Measurements from ENCODE around the gene RET. TPM values are rescaled to one million over a fixed set of nuclear protein-coding genes. Genes with fewer than 3 reads are reported as not detected.
A peak's percentile ranks its signal among the peaks of the same experiment; 100 is the strongest.

The RET gene
- polyA plus RNA-seq, 3 donors, result 0.08 to 0.39 (median 0.14) TPM

GRCh38 chr10:43156590-43157341 lies 79.9 kb downstream of the RET start:
- Histone ChIP-seq H2AFZ (ENCODE audit: insufficient read depth, low read depth, low read length, poor library complexity, severe bottlenecking) (no peak overlapping the region), H3K27me3 (ENCODE audit: control insufficient read depth in 2 of 2, insufficient read depth in 2 of 2, low read length in 2 of 2) (no peaks in the 10 kb centered on the region), H3K4me1 (ENCODE audit: control insufficient read depth in 1 of 2, insufficient read depth in 2 of 2, low read length in 2 of 2) (peaks cover 32 to 63% of the 10 kb centered on the region in 2 donors), H3K27ac (ENCODE audit: low read depth in 1 of 2, low read length in 2 of 2) (peak overlapping the region in 1 of 2 donors; percentile 45), H3K4me3 (replicated peaks in 1 of 3; ENCODE audit: low read depth in 2 of 3, low read length in 3 of 3) (no peak overlapping the region), H4K20me1 (ENCODE audit: insufficient read depth, low read length) (peaks cover 99% of the 10 kb centered on the region), H3K4me2 (replicated peaks; ENCODE audit: extremely low read depth, low read length, poor library complexity, severe bottlenecking) (no peak overlapping the region), H3K79me2 (ENCODE audit: insufficient read depth, low read length) (peaks cover 100% of the 10 kb centered on the region), H3K9me3 (replicated peaks in 1 of 2; ENCODE audit: control insufficient read depth in 1 of 2, insufficient read depth in 1 of 2, low read length in 2 of 2) (no peaks in the 10 kb centered on the region), H3K36me3 (replicated peaks in 1 of 2; ENCODE audit: control insufficient read depth in 1 of 2, insufficient read depth in 2 of 2, low read length in 2 of 2) (peaks cover 11 to 30% of the 10 kb centered on the region in 2 donors), H3K9ac (ENCODE audit: insufficient read depth, low read length, poor library complexity, severe bottlenecking) (no peak overlapping the region)
- H3K4me1 Mint-ChIP-seq, result peaks cover 62% of the 10 kb centered on the region
- DNase-seq, result no peak
- no peak overlapping the region for H3K4me3 Mint-ChIP-seq
- peaks cover 39 to 40% of the 10 kb centered on the region in 2 donors for H3K36me3 Mint-ChIP-seq
- H3K27ac Mint-ChIP-seq, result peak overlapping the region in 5 of 7 donors; percentile 39 to 77 (median 59)
- no peaks in the 10 kb centered on the region for H3K9me3 Mint-ChIP-seq
- intact Hi-C loops (cut with micrococcal nuclease), result no loop called here
- WGBS (ENCODE audit: insufficient coverage), result 91% methylated on average over 8 of the region's 9 CpGs
- no peak for TF ChIP-seq CTCF (IDR thresholded peaks at IDR 0.05)
- peaks cover 0 to 1% (median under 1%) of the 10 kb centered on the region in 3 donors for H3K27me3 Mint-ChIP-seq (ENCODE audit: low read depth in 3 of 3)

DNA sequence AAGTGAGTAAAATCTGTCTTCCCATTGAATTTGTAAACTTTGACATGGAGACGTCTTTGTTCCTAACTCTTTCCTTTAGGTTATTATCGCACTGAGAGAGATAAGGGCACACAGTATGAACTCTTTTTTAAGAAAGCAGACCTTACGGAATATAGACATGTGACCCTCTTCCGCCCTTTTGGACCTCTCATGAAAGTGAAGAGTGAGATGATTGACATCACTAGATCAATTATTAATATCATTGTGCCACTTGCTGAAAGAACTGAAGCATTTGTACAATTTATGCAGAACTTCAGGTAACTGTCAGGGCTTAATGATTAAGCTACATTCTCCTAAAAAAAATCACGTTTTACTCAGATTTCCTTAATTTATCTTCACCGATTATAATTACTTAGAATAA lies 81.8 kb downstream of the RET start:
- peaks cover 30 to 49% of the 10 kb centered on the region in 2 donors for H3K36me3 ChIP-seq (replicated peaks in 1 of 2; ENCODE audit: control insufficient read depth in 1 of 2, insufficient read depth in 2 of 2, low read length in 2 of 2)
- H3K27ac ChIP-seq (ENCODE audit: low read depth in 1 of 2, low read length in 2 of 2), result peak overlapping the region in 1 of 2 donors; percentile 31
- peaks cover 97% of the 10 kb centered on the region for H4K20me1 ChIP-seq (ENCODE audit: insufficient read depth, low read length)
- H2AFZ ChIP-seq (ENCODE audit: insufficient read depth, low read depth, low read length, poor library complexity, severe bottlenecking), result no peak overlapping the region
- Mint-ChIP-seq H3K4me1 (peaks cover 57% of the 10 kb centered on the region), H3K27me3 (ENCODE audit: low read depth in 3 of 3) (peaks cover 0 to 2% (median 1%) of the 10 kb centered on the region in 3 donors), H3K4me3 (no peak overlapping the region), H3K36me3 (peaks cover 56 to 57% of the 10 kb centered on the region in 2 donors), H3K9me3 (no peaks in the 10 kb centered on the region), H3K27ac (peak overlapping the region in 2 of 7 donors; percentile 52 to 64)
- no peak for DNase-seq
- intact Hi-C loops (cut with micrococcal nuclease), result no loop called here
- H3K27me3 ChIP-seq (ENCODE audit: control insufficient read depth in 2 of 2, insufficient read depth in 2 of 2, low read length in 2 of 2), result no peaks in the 10 kb centered on the region
- H3K9me3 ChIP-seq (replicated peaks in 1 of 2; ENCODE audit: control insufficient read depth in 1 of 2, insufficient read depth in 1 of 2, low read length in 2 of 2), result no peaks in the 10 kb centered on the region
- H3K4me3 ChIP-seq (replicated peaks in 1 of 3; ENCODE audit: low read depth in 2 of 3, low read length in 3 of 3), result no peak overlapping the region
- WGBS (ENCODE audit: insufficient coverage), result no CpG with 5 or more reads among the region's 6 CpGs
- no peak for TF ChIP-seq CTCF (IDR thresholded peaks at IDR 0.05)
- H3K4me1 ChIP-seq (ENCODE audit: control insufficient read depth in 1 of 2, insufficient read depth in 2 of 2, low read length in 2 of 2), result peaks cover 28 to 63% of the 10 kb centered on the region in 2 donors
- no peak overlapping the region for H3K9ac ChIP-seq (ENCODE audit: insufficient read depth, low read length, poor library complexity, severe bottlenecking)
- H3K79me2 ChIP-seq (ENCODE audit: insufficient read depth, low read length), result peaks cover 100% of the 10 kb centered on the region
- no peak overlapping the region for H3K4me2 ChIP-seq (replicated peaks; ENCODE audit: extremely low read depth, low read length, poor library complexity, severe bottlenecking)

Measured in CD14-positive monocyte (primary cell).